Mesendoderm (in vitro differentiated cells): ENCODE data around the gene GYG1.
A peak's percentile ranks its signal among the peaks of the same experiment; 100 is the strongest.

ENCODE experiments used
- DNase-seq: peaks from one replicate; pipeline ENCODE4 v3.0.0; 2013
- H2AK5ac ChIP-seq: 2 replicates; pipeline ENCODE4 v1.6.1; 2013; ENCODE audit warnings: low read length, inconsistent platforms
- H2BK120ac ChIP-seq: 2 replicates; pipeline ENCODE4 v1.6.1; 2013; ENCODE audit warnings: low read depth, mild to moderate bottlenecking, low read length, moderate library complexity, mixed read lengths
- H2BK15ac ChIP-seq: replicated peaks from 2 replicates; pipeline ENCODE4 v1.6.1; 2013; ENCODE audit warnings: low read depth, mild to moderate bottlenecking, moderate library complexity
- H2BK5ac ChIP-seq: 2 replicates; pipeline ENCODE4 v1.6.1; 2013; ENCODE audit warnings: low read length, inconsistent platforms
- H3K18ac ChIP-seq: 2 replicates; pipeline ENCODE4 v1.6.1; 2013; ENCODE audit warnings: mild to moderate bottlenecking, low read length, mixed read lengths
- H3K23ac ChIP-seq: one replicate; pipeline ENCODE4 v1.6.1; 2013; ENCODE audit warnings: low read length
- H3K27ac ChIP-seq: 2 replicates; pipeline ENCODE4 v1.5.1; 2013; ENCODE audit warnings: low read depth, mild to moderate bottlenecking, inconsistent platforms, low read length, moderate library complexity
- H3K27me3 ChIP-seq: 2 replicates; pipeline ENCODE4 v1.6.1; 2013; ENCODE audit warnings: low read length, control low read depth, mild to moderate bottlenecking, inconsistent platforms; ENCODE audit not compliant: insufficient read depth, poor library complexity
- H3K36me3 ChIP-seq: 2 replicates; pipeline ENCODE4 v1.6.1; 2013; ENCODE audit warnings: low read length, inconsistent platforms; ENCODE audit not compliant: control insufficient read depth, insufficient read depth
- H3K4ac ChIP-seq: one replicate; pipeline ENCODE4 v1.6.1; 2013; ENCODE audit warnings: low read depth, mild to moderate bottlenecking, low read length, moderate library complexity
- H3K4me1 ChIP-seq: 2 replicates; pipeline ENCODE4 v1.6.1; 2013; ENCODE audit warnings: low read depth, low read length, inconsistent platforms; ENCODE audit not compliant: control insufficient read depth
- H3K4me2 ChIP-seq: 2 replicates; pipeline ENCODE4 v1.6.1; 2013; ENCODE audit warnings: low read length
- H3K4me3 ChIP-seq: 2 replicates; pipeline ENCODE4 v1.5.1; 2013; ENCODE audit warnings: mild to moderate bottlenecking, low read length
- H3K56ac ChIP-seq: one replicate; pipeline ENCODE4 v1.6.1; 2013; ENCODE audit warnings: low read length
- H3K79me1 ChIP-seq: 2 replicates; pipeline ENCODE4 v1.6.1; 2013; ENCODE audit warnings: low read length, inconsistent platforms
- H3K79me2 ChIP-seq: 2 replicates; pipeline ENCODE4 v1.6.1; 2013; ENCODE audit warnings: mild to moderate bottlenecking, low read length; ENCODE audit not compliant: control insufficient read depth, insufficient read depth
- H3K9ac ChIP-seq: 2 replicates; pipeline ENCODE4 v1.6.1; 2013; ENCODE audit warnings: low read length, inconsistent platforms
- H4K5ac ChIP-seq: one replicate; pipeline ENCODE4 v1.6.1; 2013; ENCODE audit warnings: low read length
- H4K8ac ChIP-seq: one replicate; pipeline ENCODE4 v1.6.1; 2013; ENCODE audit warnings: low read depth, mild to moderate bottlenecking, control low read depth, low read length, moderate library complexity
- WGBS: extraction: QIAGEN DNeasy Blood & Tissue Kit; methylation state at CpG from one replicate; pipeline ENCODE4 v1.1.7; 2013; ENCODE audit warnings: low lambda C conversion rate, missing lambda C conversion rate; ENCODE audit not compliant: insufficient coverage; ENCODE audit errors: extremely low coverage; 5-methylcytosine and 5-hydroxymethylcytosine counted together

GYG1 gene

DNA sequence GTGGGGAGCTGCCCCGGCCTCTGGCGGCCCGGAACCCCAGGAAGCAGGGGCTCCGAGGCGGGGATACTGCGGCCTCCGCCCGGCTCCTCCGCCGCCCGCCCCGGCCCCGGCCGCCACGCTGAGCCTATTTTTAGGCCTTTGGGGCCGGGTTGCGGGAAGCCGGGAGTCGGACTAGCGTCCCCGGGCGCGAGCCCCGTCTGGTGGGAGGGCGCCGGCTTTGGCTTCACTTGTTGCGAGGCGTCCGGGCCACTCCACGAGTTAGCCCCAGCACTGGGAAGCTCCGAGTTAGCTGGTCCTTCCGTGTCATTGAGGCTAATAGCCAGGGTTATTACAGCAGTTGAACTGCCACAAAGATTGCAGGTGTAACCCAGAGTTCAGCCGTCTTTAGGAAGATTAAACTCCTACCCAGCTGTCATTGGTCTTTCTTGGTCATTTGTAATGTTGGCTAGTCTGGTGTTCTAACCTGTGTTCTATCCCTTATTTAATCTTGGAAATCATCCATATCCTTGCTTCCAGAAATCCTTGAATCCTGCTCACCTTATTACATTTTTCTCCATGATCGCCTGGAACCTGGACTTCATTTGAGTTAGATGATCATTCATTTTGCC, 791 bp downstream of the GYG1 start:
- Histone ChIP-seq H3K9ac (peak overlapping the region; percentile 74), H3K79me1 (no peaks in the 10 kb centered on the region), H3K27me3 (no peaks in the 10 kb centered on the region), H2BK15ac (no peak overlapping the region), H4K8ac (no peak overlapping the region), H2AK5ac (no peak overlapping the region), H3K79me2 (no peaks in the 10 kb centered on the region), H4K5ac (no peak overlapping the region), H3K4ac (no peak overlapping the region), H2BK120ac (no peak overlapping the region), H3K4me1 (no peaks in the 10 kb centered on the region), H3K18ac (peak overlapping the region; percentile 93), H2BK5ac (no peak overlapping the region), H3K36me3 (no peaks in the 10 kb centered on the region), H3K23ac (no peak overlapping the region), H3K27ac (peak overlapping the region; percentile 58), H3K4me3 (peak overlapping the region; percentile 31), H3K56ac (peak overlapping the region; percentile 88), H3K4me2 (peak overlapping the region; percentile 56)
- DNase-seq, result peak; percentile 40
- no CpG with 5 or more reads among the region's 34 CpGs for WGBS

DNA sequence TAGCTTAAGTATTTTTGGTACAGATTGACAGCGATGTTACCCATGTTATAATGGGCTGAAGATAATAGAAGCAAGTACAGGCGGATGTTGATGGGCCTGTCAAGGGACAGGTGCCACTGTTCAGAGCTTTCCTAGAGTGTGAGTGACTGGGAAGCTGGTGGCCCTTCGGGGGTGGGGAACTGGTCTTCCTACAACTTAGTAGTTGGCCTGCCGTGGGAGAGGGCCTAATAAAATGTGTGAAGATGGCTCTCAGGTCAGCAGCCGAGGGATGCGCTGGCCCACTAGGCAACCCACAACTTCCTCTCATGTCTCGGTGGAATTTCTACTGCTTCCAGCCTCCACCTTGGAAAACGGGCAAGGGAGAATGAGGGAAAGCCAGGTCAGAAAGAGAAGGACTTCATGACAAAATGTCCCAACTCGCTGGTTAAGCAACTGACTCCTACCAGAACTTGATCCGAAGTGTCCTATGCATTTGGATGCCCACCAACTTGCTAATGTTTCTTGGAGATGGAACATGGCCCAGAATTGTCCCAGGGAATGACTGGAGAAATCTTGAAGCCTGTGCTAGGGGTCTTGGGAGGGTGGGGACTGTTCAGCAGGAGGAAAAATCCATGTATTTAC, 1.4 kb downstream of the GYG1 start:
- Histone ChIP-seq H3K4me2 (no peak overlapping the region), H3K79me1 (no peaks in the 10 kb centered on the region), H3K79me2 (no peaks in the 10 kb centered on the region), H2AK5ac (no peak overlapping the region), H4K5ac (no peak overlapping the region), H2BK120ac (no peak overlapping the region), H3K27ac (no peak overlapping the region), H3K27me3 (no peaks in the 10 kb centered on the region), H3K18ac (no peak overlapping the region), H3K23ac (no peak overlapping the region), H3K9ac (no peak overlapping the region), H2BK5ac (no peak overlapping the region), H3K4ac (no peak overlapping the region), H3K4me1 (no peaks in the 10 kb centered on the region), H3K36me3 (no peaks in the 10 kb centered on the region), H2BK15ac (no peak overlapping the region), H3K56ac (no peak overlapping the region), H4K8ac (no peak overlapping the region), H3K4me3 (no peak overlapping the region)
- no CpG with 5 or more reads among the region's 10 CpGs for WGBS
- no peak for DNase-seq

DNA sequence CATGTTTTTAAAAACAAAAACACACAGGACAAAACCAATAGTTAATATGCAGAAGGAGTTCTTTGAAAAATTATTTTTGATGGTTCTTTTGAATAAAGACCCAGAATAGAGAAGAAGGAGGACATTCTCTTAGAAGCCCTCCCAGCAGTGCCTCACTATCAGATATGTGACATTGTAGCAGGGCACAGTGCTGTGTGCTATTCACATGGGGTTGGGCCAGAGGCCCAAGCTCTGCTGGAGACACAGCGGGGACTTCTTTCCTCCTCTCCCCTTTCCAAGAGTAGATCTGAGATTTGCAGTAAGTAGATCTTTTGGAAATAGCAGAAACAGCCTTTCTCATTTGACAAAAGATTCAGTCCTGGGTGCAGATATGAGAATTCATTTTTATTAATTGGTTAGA, 6.3 kb downstream of the GYG1 start:
- Histone ChIP-seq H3K4me2 (no peak overlapping the region), H4K5ac (no peak overlapping the region), H3K79me2 (no peaks in the 10 kb centered on the region), H2BK5ac (no peak overlapping the region), H2AK5ac (no peak overlapping the region), H3K56ac (no peak overlapping the region), H2BK15ac (no peak overlapping the region), H3K4me3 (no peak overlapping the region), H3K9ac (no peak overlapping the region), H3K4me1 (no peaks in the 10 kb centered on the region), H3K4ac (no peak overlapping the region), H3K27me3 (no peaks in the 10 kb centered on the region), H3K27ac (no peak overlapping the region), H3K23ac (no peak overlapping the region), H3K18ac (no peak overlapping the region), H3K36me3 (no peaks in the 10 kb centered on the region), H3K79me1 (no peaks in the 10 kb centered on the region), H2BK120ac (no peak overlapping the region), H4K8ac (no peak overlapping the region)
- WGBS, result no CpG with 5 or more reads among the region's 1 CpG
- DNase-seq, result no peak

DNA sequence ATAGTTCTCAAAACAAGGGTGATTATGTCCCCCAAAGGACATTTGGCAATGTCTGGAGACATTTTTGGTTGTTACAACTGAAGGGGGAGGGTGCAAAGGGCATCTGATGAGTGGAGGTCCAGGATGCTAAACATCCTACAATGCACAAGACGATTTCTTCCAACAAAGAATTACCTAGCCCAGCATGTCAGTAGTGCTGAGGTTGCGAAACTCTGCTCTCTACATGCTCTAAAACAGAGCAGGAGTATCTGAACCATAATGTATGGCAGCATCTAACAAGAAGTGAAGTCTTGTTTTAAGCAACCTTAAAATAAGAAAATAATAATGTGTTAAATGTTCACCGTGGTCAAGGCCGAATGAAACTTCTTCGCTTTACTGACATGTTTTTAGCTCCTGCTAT, 7.0 kb downstream of the GYG1 start:
- Histone ChIP-seq H3K23ac (no peak overlapping the region), H3K56ac (no peak overlapping the region), H2BK120ac (no peak overlapping the region), H3K27ac (no peak overlapping the region), H4K5ac (no peak overlapping the region), H3K79me1 (no peaks in the 10 kb centered on the region), H2AK5ac (no peak overlapping the region), H3K4me3 (no peak overlapping the region), H2BK5ac (no peak overlapping the region), H3K18ac (no peak overlapping the region), H2BK15ac (no peak overlapping the region), H4K8ac (no peak overlapping the region), H3K4ac (no peak overlapping the region), H3K4me1 (no peaks in the 10 kb centered on the region), H3K36me3 (no peaks in the 10 kb centered on the region), H3K9ac (no peak overlapping the region), H3K79me2 (no peaks in the 10 kb centered on the region), H3K27me3 (no peaks in the 10 kb centered on the region), H3K4me2 (no peak overlapping the region)
- no peak for DNase-seq
- WGBS, result no CpG with 5 or more reads among the region's 5 CpGs

DNA sequence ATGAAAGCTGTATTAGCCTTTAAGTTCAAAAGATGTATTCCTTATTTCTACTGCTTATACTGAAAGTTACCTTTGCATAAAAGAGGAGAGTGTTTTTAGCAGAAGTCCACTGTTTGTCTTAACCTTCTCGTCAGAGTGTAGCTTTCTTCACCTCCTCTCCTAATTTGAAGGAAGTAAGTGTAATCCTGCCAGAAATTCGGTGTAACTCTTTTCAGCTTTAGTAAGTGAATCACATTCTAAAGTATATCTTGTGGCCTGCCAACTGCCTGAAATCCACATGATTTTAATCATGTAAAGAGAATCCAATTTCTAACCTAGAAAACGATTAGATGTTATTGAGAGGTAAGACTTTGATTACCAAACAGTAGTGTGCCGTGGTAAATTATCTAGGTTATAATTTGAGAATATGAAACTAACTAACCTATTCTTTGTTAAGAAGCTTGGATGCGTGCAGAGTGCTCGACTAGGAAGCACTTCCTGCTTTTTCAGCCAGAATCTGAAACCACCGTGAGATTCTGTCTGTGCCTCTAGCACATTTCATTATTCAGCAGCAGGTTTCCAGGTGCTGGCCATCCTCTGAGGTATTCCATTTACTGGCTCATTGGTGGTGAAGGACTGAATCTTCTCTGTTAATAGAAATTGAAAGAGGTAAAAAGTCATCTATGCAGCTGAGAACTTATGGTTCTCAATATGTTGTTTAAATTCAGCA, 7.5 kb downstream of the GYG1 start:
- no peak for DNase-seq
- H3K4ac ChIP-seq, result no peak overlapping the region
- no peak overlapping the region for H4K8ac ChIP-seq
- H3K4me3 ChIP-seq, result no peak overlapping the region
- no peak overlapping the region for H3K23ac ChIP-seq
- H2BK15ac ChIP-seq, result no peak overlapping the region
- no peak overlapping the region for H2BK120ac ChIP-seq
- no peak overlapping the region for H4K5ac ChIP-seq
- H2BK5ac ChIP-seq, result no peak overlapping the region
- H3K4me2 ChIP-seq, result no peak overlapping the region
- no peaks in the 10 kb centered on the region for H3K79me1 ChIP-seq
- no CpG with 5 or more reads among the region's 7 CpGs for WGBS
- H3K79me2 ChIP-seq, result no peaks in the 10 kb centered on the region
- H3K27me3 ChIP-seq, result no peaks in the 10 kb centered on the region
- peaks cover 4% of the 10 kb centered on the region for H3K4me1 ChIP-seq
- no peak overlapping the region for H3K56ac ChIP-seq
- H3K18ac ChIP-seq, result no peak overlapping the region
- H3K9ac ChIP-seq, result no peak overlapping the region
- H3K36me3 ChIP-seq, result no peaks in the 10 kb centered on the region
- no peak overlapping the region for H2AK5ac ChIP-seq
- no peak overlapping the region for H3K27ac ChIP-seq
